HEK293 (cell line): ENCODE results near the gene DAPK2.

Experiments used
- CTCF ChIP-seq: fragments of 450-650 bp; formaldehyde crosslinking; IDR thresholded peaks from 2 replicates; pipeline ENCODE4 v1.5.1; 2016; ENCODE audit warnings: missing biosample characterization, missing genetic modification characterization
- PRDM1 ChIP-seq: fragments of 450-650 bp; formaldehyde crosslinking; IDR thresholded peaks from 2 replicates; pipeline ENCODE4; 2016; ENCODE audit warnings: missing biosample characterization, missing genetic modification characterization
- SALL2 ChIP-seq: fragments of 450-650 bp; formaldehyde crosslinking; IDR thresholded peaks from 2 replicates; pipeline ENCODE4 v1.5.0; 2017; ENCODE audit warnings: missing biosample characterization, mild to moderate bottlenecking, missing genetic modification characterization, borderline replicate concordance
- TSHZ1 ChIP-seq: fragments of 450-650 bp; formaldehyde crosslinking; IDR thresholded peaks from 2 replicates; pipeline ENCODE4 v1.5.1; 2016; ENCODE audit warnings: missing biosample characterization, missing genetic modification characterization, borderline replicate concordance
- WT1 ChIP-seq: fragments of 450-650 bp; formaldehyde crosslinking; IDR thresholded peaks from 2 replicates; pipeline ENCODE4 v1.5.1; 2016; ENCODE audit warnings: missing biosample characterization, missing genetic modification characterization
- ZBTB20 ChIP-seq: fragments of 450-650 bp; formaldehyde crosslinking; IDR thresholded peaks from 2 replicates; pipeline ENCODE4 v1.5.1; 2016; ENCODE audit warnings: missing biosample characterization, missing genetic modification characterization
- ZNF146 ChIP-seq: fragments of 450-650 bp; formaldehyde crosslinking; IDR thresholded peaks from 2 replicates; pipeline ENCODE4 v1.5.1; 2016; ENCODE audit warnings: missing biosample characterization, missing genetic modification characterization
- ZNF350 ChIP-seq: fragments of 450-650 bp; formaldehyde crosslinking; IDR thresholded peaks from 2 replicates; pipeline ENCODE4 v1.5.0; 2017; ENCODE audit warnings: missing biosample characterization, mild to moderate bottlenecking, missing genetic modification characterization
- ZNF48 ChIP-seq: fragments of 450-650 bp; formaldehyde crosslinking; IDR thresholded peaks from 2 replicates; pipeline ENCODE4 v1.5.1; 2016; ENCODE audit warnings: missing biosample characterization, missing genetic modification characterization
- ZNF558 ChIP-seq: fragments of 450-650 bp; formaldehyde crosslinking; IDR thresholded peaks from 2 replicates; pipeline ENCODE4 v1.5.1; 2016; ENCODE audit warnings: missing biosample characterization, missing genetic modification characterization

- TF ChIP-seq TSHZ1 (tag by site-specific recombination) = no peak
- no peak for TF ChIP-seq ZNF350 (tag by site-specific recombination)
- TF ChIP-seq PRDM1 (tag by site-specific recombination) = no peak
- no peak for TF ChIP-seq ZNF48 (tag by site-specific recombination)
- no peak for TF ChIP-seq CTCF
- TF ChIP-seq ZNF146 (tag by site-specific recombination) = no peak
- no peak for TF ChIP-seq ZBTB20
- TF ChIP-seq WT1 = no peak
- no peak for TF ChIP-seq SALL2 (tag by site-specific recombination)
- TF ChIP-seq ZNF558 (tag by site-specific recombination) = no peak
Measured at GRCh38 chr15:64017082-64017588, 29.1 kb downstream of the DAPK2 start.
